Measurements from ENCODE around the gene CRTC2.

- TF ChIP-seq CTCF (conservative IDR thresholded peaks at IDR 0.05 in 1 of 2, IDR thresholded peaks at IDR 0.05 in 1 of 2; ENCODE audit: low read depth in 1 of 2, low read length in 2 of 2) (no peak), EZH2 (IDR thresholded peaks at IDR 0.05; ENCODE audit: low read length, missing control alignments) (no peak)
Observed at GRCh38 chr1:153929426-153929825, 29.0 kb downstream of the CRTC2 start.

Data from fibroblast of lung (primary cell).